ENCODE data around the gene FRAT1.
"Not testable (repeated sequence)": the region's sequence is repeated elsewhere in the genome, so short reads cannot be mapped to it uniquely, and the experiment has no call there.

The FRAT1 gene

DNA sequence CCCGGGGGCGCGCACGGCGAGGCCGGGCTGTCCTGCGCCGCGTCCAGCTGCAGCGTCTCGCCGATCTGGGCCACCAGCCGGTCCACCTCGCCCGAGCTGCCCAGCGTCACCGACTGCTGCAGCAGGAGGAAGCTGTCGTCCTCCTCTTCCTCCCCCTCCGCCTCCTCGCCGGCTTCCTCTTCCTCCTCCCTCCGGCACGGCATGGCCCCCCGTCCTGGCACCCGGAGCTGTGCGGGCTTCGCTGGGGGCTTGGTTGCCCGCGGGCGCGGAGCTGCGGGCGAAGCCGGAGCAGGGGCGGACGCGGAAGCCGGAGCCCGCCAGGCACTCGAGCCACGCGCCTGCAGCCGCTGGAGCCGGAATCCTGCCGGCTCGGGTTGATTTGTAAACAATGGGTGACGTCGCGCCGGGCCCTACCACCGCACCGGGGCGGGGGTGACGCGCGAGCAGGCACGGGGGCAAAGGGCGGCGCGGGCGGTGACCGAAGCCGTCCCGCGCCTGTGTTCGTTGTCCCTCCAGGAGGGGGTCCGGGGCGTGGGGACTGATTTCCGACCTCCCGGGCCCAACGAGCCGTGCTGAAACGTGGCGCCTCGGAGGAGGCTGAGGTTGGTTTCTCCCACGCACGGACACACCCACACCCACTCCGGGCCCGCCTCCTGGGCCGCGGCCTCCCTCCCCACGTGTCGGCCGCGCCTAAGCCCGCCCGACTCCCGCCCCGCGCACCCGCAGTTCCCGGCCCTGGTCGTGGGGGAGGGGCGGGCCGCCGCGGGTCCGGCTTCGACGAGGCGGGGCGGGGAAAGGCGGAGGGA, 15.5 kb downstream of the FRAT1 start, which contains the start of gene FRAT2:
FRAT2 (minus strand) TSS at position 360 of the 806 bp plus-strand sequence; CDS start at position 203, 157 bp downstream.
- Histone ChIP-seq H3K9ac (ENCODE audit: low read depth in 1 of 2, low read length in 2 of 2) (peak within 1 kb of the TSS; percentile 89 to 96), H3K27ac (ENCODE audit: low read depth, low read length) (peak within 1 kb of the TSS; percentile 79), H3K4me1 (ENCODE audit: control insufficient read depth in 1 of 2, insufficient read depth in 2 of 2, low read length in 2 of 2) (peaks cover 22 to 27% of the 10 kb centered on the region in 2 donors), H3K27me3 (ENCODE audit: control insufficient read depth in 1 of 2, insufficient read depth in 2 of 2, low read length in 2 of 2) (no peaks in the 10 kb centered on the region), H3K9me3 (ENCODE audit: control insufficient read depth in 1 of 2, low read length in 2 of 2) (no peaks in the 10 kb centered on the region), H3K36me3 (ENCODE audit: control insufficient read depth in 1 of 2, insufficient read depth in 2 of 2, low read length in 2 of 2) (peaks cover 0 to 4% of the 10 kb centered on the region in 2 donors), H3K4me3 (ENCODE audit: low read depth in 1 of 2, low read length in 2 of 2) (peak within 1 kb of the TSS; percentile 81 to 93)

GRCh38 chr10:97335188-97335619, 16.1 kb downstream of the FRAT1 start:
- Histone ChIP-seq H3K36me3 (ENCODE audit: control insufficient read depth in 1 of 2, insufficient read depth in 2 of 2, low read length in 2 of 2) (peaks cover 0 to under 1% of the 10 kb centered on the region in 2 donors), H3K4me3 (ENCODE audit: low read depth in 1 of 2, low read length in 2 of 2) (peak overlapping the region; percentile 63 to 81), H3K9ac (ENCODE audit: low read depth in 1 of 2, low read length in 2 of 2) (peak overlapping the region in 1 of 2 donors; percentile 96), H3K27ac (ENCODE audit: low read depth, low read length) (peak overlapping the region; percentile 79), H3K27me3 (ENCODE audit: control insufficient read depth in 1 of 2, insufficient read depth in 2 of 2, low read length in 2 of 2) (no peaks in the 10 kb centered on the region), H3K9me3 (ENCODE audit: control insufficient read depth in 1 of 2, low read length in 2 of 2) (no peaks in the 10 kb centered on the region), H3K4me1 (ENCODE audit: control insufficient read depth in 1 of 2, insufficient read depth in 2 of 2, low read length in 2 of 2) (peaks cover 16 to 22% of the 10 kb centered on the region in 2 donors)

GRCh38 chr10:97336006-97336405, 16.9 kb downstream of the FRAT1 start:
- H3K4me3 ChIP-seq (ENCODE audit: low read depth in 1 of 2, low read length in 2 of 2), result no peak overlapping the region
- H3K27me3 ChIP-seq (ENCODE audit: control insufficient read depth in 1 of 2, insufficient read depth in 2 of 2, low read length in 2 of 2), result no peaks in the 10 kb centered on the region
- peaks cover 14 to 16% of the 10 kb centered on the region in 2 donors for H3K4me1 ChIP-seq (ENCODE audit: control insufficient read depth in 1 of 2, insufficient read depth in 2 of 2, low read length in 2 of 2)
- no peak overlapping the region for H3K9ac ChIP-seq (ENCODE audit: low read depth in 1 of 2, low read length in 2 of 2)
- no peak overlapping the region for H3K27ac ChIP-seq (ENCODE audit: low read depth, low read length)
- H3K36me3 ChIP-seq (ENCODE audit: control insufficient read depth in 1 of 2, insufficient read depth in 2 of 2, low read length in 2 of 2), result no peaks in the 10 kb centered on the region
- no peaks in the 10 kb centered on the region for H3K9me3 ChIP-seq (ENCODE audit: control insufficient read depth in 1 of 2, low read length in 2 of 2)

DNA sequence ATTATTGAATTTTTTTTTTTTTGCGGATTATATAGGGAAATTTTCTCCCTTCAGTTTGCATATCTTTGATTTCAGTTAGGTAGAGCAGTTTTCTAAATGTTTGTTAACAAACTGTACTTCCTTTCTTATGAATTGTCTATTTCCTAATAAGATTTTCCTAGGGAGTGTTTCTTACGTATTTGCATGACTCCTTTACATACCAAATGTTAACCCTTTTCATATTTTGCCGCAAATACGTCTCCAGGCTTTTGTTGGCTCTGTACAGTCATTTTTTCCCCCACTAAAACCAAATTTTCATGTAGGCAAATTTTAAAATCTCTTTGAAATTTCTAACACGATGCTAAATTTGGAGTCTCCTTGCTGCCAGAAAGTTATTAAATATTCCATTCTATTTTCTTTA, 17.4 kb downstream of the FRAT1 start:
- Histone ChIP-seq H3K27me3 (ENCODE audit: control insufficient read depth in 1 of 2, insufficient read depth in 2 of 2, low read length in 2 of 2) (no peaks in the 10 kb centered on the region), H3K4me3 (ENCODE audit: low read depth in 1 of 2, low read length in 2 of 2) (no peak overlapping the region), H3K27ac (ENCODE audit: low read depth, low read length) (no peak overlapping the region), H3K9ac (ENCODE audit: low read depth in 1 of 2, low read length in 2 of 2) (no peak overlapping the region), H3K4me1 (ENCODE audit: control insufficient read depth in 1 of 2, insufficient read depth in 2 of 2, low read length in 2 of 2) (peaks cover 10 to 16% of the 10 kb centered on the region in 2 donors), H3K36me3 (ENCODE audit: control insufficient read depth in 1 of 2, insufficient read depth in 2 of 2, low read length in 2 of 2) (no peaks in the 10 kb centered on the region), H3K9me3 (ENCODE audit: control insufficient read depth in 1 of 2, low read length in 2 of 2) (no peaks in the 10 kb centered on the region)

- Histone ChIP-seq H3K27me3 (ENCODE audit: control insufficient read depth in 1 of 2, insufficient read depth in 2 of 2, low read length in 2 of 2) (no peaks in the 10 kb centered on the region), H3K9ac (ENCODE audit: low read depth in 1 of 2, low read length in 2 of 2) (no peak overlapping the region), H3K4me1 (ENCODE audit: control insufficient read depth in 1 of 2, insufficient read depth in 2 of 2, low read length in 2 of 2) (peaks cover 4 to 16% of the 10 kb centered on the region in 2 donors), H3K9me3 (ENCODE audit: control insufficient read depth in 1 of 2, low read length in 2 of 2) (no peaks in the 10 kb centered on the region), H3K27ac (ENCODE audit: low read depth, low read length) (no peak overlapping the region), H3K36me3 (ENCODE audit: control insufficient read depth in 1 of 2, insufficient read depth in 2 of 2, low read length in 2 of 2) (no peaks in the 10 kb centered on the region), H3K4me3 (ENCODE audit: low read depth in 1 of 2, low read length in 2 of 2) (no peak overlapping the region)
Observed at GRCh38 chr10:97336942-97337831, 18.1 kb downstream of the FRAT1 start.

GRCh38 chr10:97338041-97338440, 19.0 kb downstream of the FRAT1 start:
- Histone ChIP-seq H3K27me3 (ENCODE audit: control insufficient read depth in 1 of 2, insufficient read depth in 2 of 2, low read length in 2 of 2) (no peaks in the 10 kb centered on the region), H3K4me1 (ENCODE audit: control insufficient read depth in 1 of 2, insufficient read depth in 2 of 2, low read length in 2 of 2) (peaks cover 4 to 16% of the 10 kb centered on the region in 2 donors), H3K27ac (ENCODE audit: low read depth, low read length) (no peak overlapping the region), H3K36me3 (ENCODE audit: control insufficient read depth in 1 of 2, insufficient read depth in 2 of 2, low read length in 2 of 2) (no peaks in the 10 kb centered on the region), H3K4me3 (ENCODE audit: low read depth in 1 of 2, low read length in 2 of 2) (no peak overlapping the region), H3K9me3 (ENCODE audit: control insufficient read depth in 1 of 2, low read length in 2 of 2) (no peaks in the 10 kb centered on the region), H3K9ac (ENCODE audit: low read depth in 1 of 2, low read length in 2 of 2) (no peak overlapping the region)

GRCh38 chr10:97341416-97341815, 22.3 kb downstream of the FRAT1 start:
- Histone ChIP-seq H3K4me1 (ENCODE audit: control insufficient read depth in 1 of 2, insufficient read depth in 2 of 2, low read length in 2 of 2) (peaks cover 0 to 10% of the 10 kb centered on the region in 2 donors), H3K4me3 (ENCODE audit: low read depth in 1 of 2, low read length in 2 of 2) (no peak overlapping the region), H3K9ac (ENCODE audit: low read depth in 1 of 2, low read length in 2 of 2) (no peak overlapping the region), H3K27ac (ENCODE audit: low read depth, low read length) (no peak overlapping the region), H3K36me3 (ENCODE audit: control insufficient read depth in 1 of 2, insufficient read depth in 2 of 2, low read length in 2 of 2) (no peaks in the 10 kb centered on the region), H3K9me3 (ENCODE audit: control insufficient read depth in 1 of 2, low read length in 2 of 2) (no peaks in the 10 kb centered on the region), H3K27me3 (ENCODE audit: control insufficient read depth in 1 of 2, insufficient read depth in 2 of 2, low read length in 2 of 2) (no peaks in the 10 kb centered on the region)

- H3K9me3 ChIP-seq (ENCODE audit: control insufficient read depth in 1 of 2, low read length in 2 of 2); H3K27me3 ChIP-seq (ENCODE audit: control insufficient read depth in 1 of 2, insufficient read depth in 2 of 2, low read length in 2 of 2); H3K27ac ChIP-seq (ENCODE audit: low read depth, low read length); H3K4me1 ChIP-seq (ENCODE audit: control insufficient read depth in 1 of 2, insufficient read depth in 2 of 2, low read length in 2 of 2); H3K4me3 ChIP-seq (ENCODE audit: low read depth in 1 of 2, low read length in 2 of 2); H3K9ac ChIP-seq (ENCODE audit: low read depth in 1 of 2, low read length in 2 of 2); H3K36me3 ChIP-seq (ENCODE audit: control insufficient read depth in 1 of 2, insufficient read depth in 2 of 2, low read length in 2 of 2): not testable (repeated sequence)
Observed at GRCh38 chr10:97343664-97344063, 24.6 kb downstream of the FRAT1 start.

GRCh38 chr10:97347317-97347716, 28.2 kb downstream of the FRAT1 start:
- Histone ChIP-seq H3K9ac (ENCODE audit: low read depth in 1 of 2, low read length in 2 of 2) (no peak overlapping the region), H3K4me1 (ENCODE audit: control insufficient read depth in 1 of 2, insufficient read depth in 2 of 2, low read length in 2 of 2) (peaks cover 9 to 14% of the 10 kb centered on the region in 2 donors), H3K27ac (ENCODE audit: low read depth, low read length) (no peak overlapping the region), H3K27me3 (ENCODE audit: control insufficient read depth in 1 of 2, insufficient read depth in 2 of 2, low read length in 2 of 2) (no peaks in the 10 kb centered on the region), H3K36me3 (ENCODE audit: control insufficient read depth in 1 of 2, insufficient read depth in 2 of 2, low read length in 2 of 2) (no peaks in the 10 kb centered on the region), H3K9me3 (ENCODE audit: control insufficient read depth in 1 of 2, low read length in 2 of 2) (no peaks in the 10 kb centered on the region), H3K4me3 (ENCODE audit: low read depth in 1 of 2, low read length in 2 of 2) (no peak overlapping the region)

Data from duodenal mucosa (tissue), 2 donors.